HG03439 (cell line): ENCODE measurements around the gene EPHB2.
"Not testable (repeated sequence)": the region's sequence is repeated elsewhere in the genome, so short reads cannot be mapped to it uniquely, and the experiment has no call there.

Source experiments
- ATAC-seq: cut with Tn5 transposase; IDR thresholded peaks from one replicate; pipeline ENCODE4 v1.9.1; 2021; ENCODE audit warnings: mild to moderate bottlenecking, moderate library complexity; ENCODE audit not compliant: unreplicated experiment

EPHB2 gene

GRCh38 chr1:22932803-22933470 lies 222.3 kb downstream of the EPHB2 start:
- ATAC-seq, result no peak

GRCh38 chr1:22935433-22935832 lies 224.8 kb downstream of the EPHB2 start:
- ATAC-seq, result no peak

GRCh38 chr1:22936681-22937080 lies 226.0 kb downstream of the EPHB2 start:
- no peak for ATAC-seq

- ATAC-seq, result no peak
These were observed 230.6 kb downstream of the EPHB2 start for GRCh38 chr1:22941257-22941656.

- ATAC-seq, result no peak
These were observed 233.9 kb downstream of the EPHB2 start for GRCh38 chr1:22944346-22945055.

- ATAC-seq, result not testable (repeated sequence)
These were observed 234.5 kb downstream of the EPHB2 start for GRCh38 chr1:22945171-22945570.

GRCh38 chr1:22949822-22950331 lies 239.2 kb downstream of the EPHB2 start:
- ATAC-seq, result no peak

GRCh38 chr1:22951796-22952195 lies 241.2 kb downstream of the EPHB2 start:
- ATAC-seq, result no peak

- ATAC-seq, result no peak
These were observed 242.0 kb downstream of the EPHB2 start for GRCh38 chr1:22952694-22953056.

GRCh38 chr1:22953057-22953739 lies 242.6 kb downstream of the EPHB2 start:
- ATAC-seq, result no peak

GRCh38 chr1:22953740-22954141 lies 243.1 kb downstream of the EPHB2 start:
- ATAC-seq, result no peak

- no peak for ATAC-seq
These were observed 244.5 kb downstream of the EPHB2 start for GRCh38 chr1:22955146-22955545.

GRCh38 chr1:22957066-22957465 lies 246.4 kb downstream of the EPHB2 start:
- no peak for ATAC-seq

GRCh38 chr1:22958556-22958955 lies 247.9 kb downstream of the EPHB2 start:
- ATAC-seq, result no peak

GRCh38 chr1:22959545-22960360 lies 249.1 kb downstream of the EPHB2 start:
- no peak for ATAC-seq

- ATAC-seq, result no peak
These were observed 251.9 kb downstream of the EPHB2 start for GRCh38 chr1:22962558-22962957.

- no peak for ATAC-seq
These were observed 252.5 kb downstream of the EPHB2 start for GRCh38 chr1:22963044-22963677.

GRCh38 chr1:22966309-22966708 lies 255.7 kb downstream of the EPHB2 start:
- ATAC-seq, result no peak

GRCh38 chr1:22967833-22968232 lies 257.2 kb downstream of the EPHB2 start:
- no peak for ATAC-seq

- ATAC-seq, result no peak
These were observed 258.7 kb downstream of the EPHB2 start for GRCh38 chr1:22969304-22969709.

- ATAC-seq, result no peak
These were observed 259.5 kb downstream of the EPHB2 start for GRCh38 chr1:22970096-22970495.
